Middle frontal gyrus (tissue), 1 donor: Measurements from ENCODE around the gene SRMS.
"Not testable (repeated sequence)": the region's sequence is repeated elsewhere in the genome, so short reads cannot be mapped to it uniquely, and the experiment has no call there.

Experiments used
- DNase-seq: peaks from one replicate; pipeline ENCODE4 v3.0.0-alpha.2; 2015; ENCODE audit warnings: low spot score; ENCODE audit errors: extremely low spot score

Gene SRMS

DNA sequence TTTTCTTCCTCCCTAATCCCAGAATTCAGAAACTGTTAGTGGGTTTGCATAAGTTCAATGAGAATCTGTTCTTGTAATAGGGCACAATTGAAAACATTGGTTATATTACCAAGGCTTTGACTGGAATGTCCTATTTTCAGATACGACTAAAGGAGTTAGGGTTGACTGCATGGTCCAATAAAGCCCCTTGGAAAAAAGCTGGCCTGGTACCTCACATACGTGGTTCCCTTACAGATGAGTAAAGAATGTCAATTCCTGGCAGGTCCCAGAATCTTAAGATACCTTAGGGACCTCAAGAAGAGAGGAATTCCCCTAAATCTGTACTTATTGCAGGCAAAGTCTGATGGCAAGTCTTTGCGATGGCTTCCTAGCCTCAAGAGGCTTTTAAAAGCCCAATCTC lies 22.4 kb downstream of the SRMS start:
- DNase-seq = no peak

DNA sequence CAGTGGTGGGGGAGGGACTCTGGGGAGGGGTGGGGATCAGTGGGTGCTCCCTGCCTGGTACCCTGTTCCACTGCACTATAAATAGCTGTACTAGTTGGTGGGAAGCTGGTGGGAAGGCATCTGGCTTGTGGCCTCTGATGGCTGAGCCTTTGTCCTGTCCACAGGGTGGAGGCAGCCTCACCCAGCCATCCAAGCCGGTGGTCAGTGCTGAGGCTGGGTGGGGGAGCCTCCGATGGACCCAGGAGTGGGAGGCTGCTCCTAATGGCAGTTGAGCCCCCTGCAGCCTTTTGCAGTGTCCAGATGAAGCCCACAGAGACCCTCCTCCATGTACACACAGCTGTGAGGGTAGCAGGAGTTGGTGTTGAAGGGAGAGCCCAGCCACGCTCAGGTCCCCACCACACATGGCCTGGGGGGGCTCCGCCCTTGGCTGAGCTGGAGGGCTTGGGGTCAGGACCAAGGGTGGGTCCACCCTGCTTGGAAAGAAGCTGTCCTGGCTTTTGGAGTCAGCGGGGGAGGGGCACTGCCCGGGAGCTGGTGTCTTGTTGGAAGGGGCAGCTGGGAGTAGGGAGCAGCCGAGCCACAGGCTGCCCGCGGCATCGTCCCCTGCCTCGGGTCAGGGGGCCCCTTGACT lies 24.5 kb downstream of the SRMS start:
- no peak for DNase-seq

DNA sequence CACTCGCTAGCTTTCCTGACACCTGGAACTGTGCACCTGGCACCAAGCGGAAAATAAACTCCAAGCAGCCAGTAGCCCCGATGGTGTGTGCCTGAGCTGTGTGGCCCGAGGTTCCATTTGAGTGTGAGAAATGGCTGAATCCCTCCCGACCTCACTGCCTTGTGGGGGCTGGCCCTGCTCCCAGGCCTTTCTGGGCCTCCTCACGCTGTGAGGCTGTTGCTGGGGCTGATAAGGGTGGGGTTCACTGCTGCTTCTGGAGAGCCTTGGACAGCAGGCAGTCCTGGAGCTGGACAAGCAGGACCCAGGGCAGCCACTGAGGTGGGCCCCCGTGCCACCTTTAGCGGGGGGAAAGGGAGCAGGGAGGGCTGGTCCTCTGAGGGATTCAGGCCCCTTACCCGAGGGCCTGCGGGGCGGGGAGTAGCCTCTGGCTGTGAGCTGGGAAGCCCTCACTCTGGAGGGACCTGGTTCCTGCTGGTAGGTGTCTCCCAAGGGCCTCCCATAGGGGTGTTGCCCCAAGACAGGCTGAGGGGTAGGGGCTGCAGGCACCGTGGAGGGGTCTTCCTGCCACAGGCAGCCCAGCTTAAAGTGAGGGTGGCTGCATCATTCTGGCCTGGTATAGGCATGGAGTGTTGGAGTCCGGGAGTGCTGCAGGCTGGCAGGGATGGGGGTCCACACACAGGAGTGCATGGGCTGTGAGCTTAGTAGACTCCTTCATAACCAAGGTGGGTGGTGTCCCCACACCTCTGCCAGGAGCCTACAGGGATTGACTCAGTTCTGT lies 25.3 kb downstream of the SRMS start:
- no peak for DNase-seq

DNA sequence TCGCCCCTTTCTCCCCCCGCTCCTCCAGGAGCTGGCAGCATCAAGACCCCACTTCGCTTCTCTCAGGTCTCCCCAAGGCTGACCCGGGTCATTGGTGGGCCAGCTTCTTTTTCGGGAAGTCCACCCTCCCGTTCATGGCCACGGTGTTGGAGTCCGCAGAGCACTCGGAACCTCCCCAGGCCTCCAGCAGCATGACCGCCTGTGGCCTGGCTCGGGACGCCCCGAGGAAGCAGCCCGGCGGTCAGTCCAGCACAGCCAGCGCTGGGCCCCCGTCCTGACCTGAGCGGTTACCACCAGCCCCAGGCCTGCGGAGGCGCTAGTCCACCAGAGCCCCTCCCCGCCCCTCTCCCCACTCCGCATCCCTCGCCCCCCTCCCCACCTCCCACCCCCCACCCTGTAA lies 25.9 kb downstream of the SRMS start:
- no peak for DNase-seq

DNA sequence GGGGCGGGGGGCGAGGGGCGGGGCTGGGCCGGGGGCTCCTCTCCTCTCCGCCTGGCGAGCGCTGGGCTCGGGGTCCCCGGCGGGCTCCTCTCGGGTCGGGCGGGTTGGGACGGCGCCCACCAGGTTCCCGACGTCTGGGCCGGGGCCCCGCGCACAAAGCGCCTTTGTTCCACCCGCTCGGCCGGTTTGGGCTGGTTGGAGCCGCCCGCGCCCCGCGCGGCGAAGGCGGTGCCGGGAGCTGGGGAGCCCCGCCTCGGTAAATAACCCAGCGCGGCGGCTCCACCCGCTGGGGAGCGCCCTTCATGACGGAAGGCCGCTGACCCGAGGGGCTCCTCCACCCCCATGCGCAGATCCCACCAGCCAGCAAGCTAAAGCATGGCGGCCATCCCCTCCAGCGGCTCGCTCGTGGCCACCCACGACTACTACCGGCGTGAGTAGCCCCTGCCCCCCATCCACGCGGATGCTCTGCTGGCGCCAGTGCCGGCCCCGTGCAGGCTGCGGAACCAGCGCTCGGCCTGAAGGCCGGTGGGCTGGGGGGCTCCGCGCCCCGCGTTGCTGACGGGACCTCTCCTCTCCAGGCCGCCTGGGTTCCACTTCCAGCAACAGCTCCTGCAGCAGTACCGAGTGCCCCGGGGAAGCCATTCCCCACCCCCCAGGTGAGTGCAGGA lies 26.5 kb downstream of the SRMS start:
- DNase-seq = peak; percentile 49

DNA sequence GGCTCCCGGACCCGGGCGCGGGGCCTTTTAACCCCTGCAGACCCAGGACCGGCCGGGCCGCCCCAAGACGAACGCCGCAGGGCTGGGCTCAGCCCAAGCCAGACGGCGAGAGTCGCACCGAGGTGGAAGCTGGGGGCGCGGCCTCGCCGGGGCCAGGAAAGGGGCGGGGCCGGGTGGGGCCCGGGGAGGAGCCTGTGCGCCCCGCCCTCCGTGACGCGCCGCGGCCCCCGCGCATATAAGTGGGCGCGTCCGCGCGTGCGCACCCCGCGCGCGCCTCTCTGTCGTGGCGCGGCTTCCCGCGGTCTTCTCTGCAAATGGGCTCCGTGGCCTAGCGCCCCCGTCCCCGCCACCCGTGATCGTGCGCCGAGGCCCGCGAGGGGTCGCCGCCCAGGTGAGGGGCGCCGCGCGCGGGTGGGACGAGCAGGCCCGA lies 27.0 kb downstream of the SRMS start, which contains the start of gene PPDPF:
Gene PPDPF, plus strand, starts transcription at position 262 of the 430 bp plus-strand sequence. CDS start 544 bp downstream, outside the sequence.
- DNase-seq = peak; percentile 71

DNA sequence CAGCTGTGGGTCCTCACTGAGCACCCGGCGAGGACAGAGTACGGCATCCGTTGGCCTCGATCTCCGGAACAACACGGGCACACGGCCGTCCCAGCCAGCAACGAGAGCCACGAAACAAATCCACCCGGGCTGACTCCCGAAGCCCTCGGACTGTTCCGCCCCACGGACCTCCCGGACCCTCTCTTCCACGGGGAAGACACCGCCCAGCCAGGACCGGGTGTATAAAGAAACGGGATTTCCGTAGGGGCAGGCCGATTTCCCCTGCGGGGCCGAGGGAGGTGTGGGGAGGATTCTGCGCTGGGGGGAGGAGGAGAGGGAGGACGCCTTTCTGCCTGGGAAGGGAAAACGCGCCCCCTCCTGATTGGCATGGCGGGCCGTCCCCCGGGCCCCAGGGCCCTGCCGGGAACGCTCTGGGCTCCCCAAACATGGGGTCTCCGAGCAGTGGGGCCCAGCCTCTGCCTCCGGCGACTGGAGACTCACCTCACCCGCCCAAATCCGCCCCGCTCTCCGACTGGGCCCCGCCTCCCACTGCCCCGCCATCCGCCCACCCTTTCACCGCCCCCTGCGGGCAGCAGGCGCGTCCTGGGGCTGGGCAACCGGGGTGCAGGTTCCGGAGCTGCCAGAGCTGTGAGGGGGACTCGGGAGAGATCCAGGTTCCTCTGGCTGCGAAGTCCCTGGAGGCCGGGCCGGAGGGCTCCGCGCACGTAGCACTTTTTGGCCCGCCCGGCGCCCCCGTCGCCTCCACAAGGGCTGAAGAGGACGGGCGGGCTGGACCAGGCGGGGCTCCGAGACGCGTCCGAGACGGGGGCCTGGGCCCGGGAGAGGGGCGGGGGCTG lies 27.7 kb downstream of the SRMS start:
- DNase-seq = no peak

DNA sequence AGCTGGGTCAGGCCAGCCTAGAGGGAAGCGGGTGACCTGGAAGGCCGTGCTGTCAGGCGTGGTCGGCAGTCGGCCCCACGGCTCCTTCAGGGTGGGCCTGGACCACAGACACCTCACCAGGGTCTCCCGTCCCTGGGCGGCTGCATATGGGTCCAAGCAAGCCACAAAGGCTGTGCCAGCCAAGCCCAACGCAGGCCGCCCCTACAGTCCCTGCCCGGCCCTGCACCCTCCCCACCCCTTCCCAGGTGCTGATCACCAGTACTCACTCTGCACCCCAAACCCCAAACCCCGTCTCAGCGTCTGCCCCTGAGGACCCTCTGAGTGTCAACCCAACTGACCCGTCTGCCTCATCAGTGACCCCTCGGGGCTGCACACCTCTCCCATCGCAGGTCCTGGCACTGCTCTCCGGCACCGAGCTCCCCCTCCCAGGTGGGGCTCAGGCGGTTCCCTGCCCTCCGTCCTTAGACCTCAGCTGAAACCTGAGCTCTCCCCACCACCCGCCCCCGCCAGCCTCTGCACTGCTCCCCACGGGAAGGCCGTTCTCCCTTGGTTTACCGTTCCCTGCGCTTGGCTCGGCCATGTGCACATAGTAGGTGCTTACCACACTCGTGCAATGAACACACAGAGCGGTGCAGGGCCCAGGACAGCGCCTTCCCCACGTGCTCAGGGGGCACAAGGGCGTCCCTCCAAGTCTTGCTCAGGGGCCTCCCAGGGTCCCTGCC lies 28.4 kb downstream of the SRMS start:
- no peak for DNase-seq

DNA sequence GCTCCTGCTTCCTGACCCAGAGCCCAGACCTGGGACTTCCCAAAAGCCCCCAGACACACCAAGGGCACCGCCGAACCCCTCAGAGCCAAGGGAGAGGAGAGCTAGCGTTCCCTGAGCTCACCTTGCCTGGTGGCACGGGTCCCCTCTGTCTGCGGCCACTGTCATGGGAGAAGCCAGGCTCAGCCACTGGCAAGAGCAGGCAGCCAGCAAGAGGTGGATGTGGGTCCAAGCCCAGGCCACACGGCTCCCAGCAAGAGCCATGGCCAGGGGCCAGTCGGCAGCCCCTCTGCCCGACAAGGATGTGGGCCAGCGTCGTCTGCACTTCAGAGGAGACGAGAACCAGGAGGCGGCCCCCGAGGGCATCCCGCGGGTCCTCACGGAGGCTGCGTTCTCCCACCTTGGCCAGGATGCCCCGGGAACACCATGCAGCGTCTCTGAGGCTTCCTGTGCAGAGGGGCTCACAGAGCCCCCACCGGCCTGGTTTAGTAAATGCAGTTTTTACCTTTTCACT lies 29.1 kb downstream of the SRMS start:
- DNase-seq = no peak

DNA sequence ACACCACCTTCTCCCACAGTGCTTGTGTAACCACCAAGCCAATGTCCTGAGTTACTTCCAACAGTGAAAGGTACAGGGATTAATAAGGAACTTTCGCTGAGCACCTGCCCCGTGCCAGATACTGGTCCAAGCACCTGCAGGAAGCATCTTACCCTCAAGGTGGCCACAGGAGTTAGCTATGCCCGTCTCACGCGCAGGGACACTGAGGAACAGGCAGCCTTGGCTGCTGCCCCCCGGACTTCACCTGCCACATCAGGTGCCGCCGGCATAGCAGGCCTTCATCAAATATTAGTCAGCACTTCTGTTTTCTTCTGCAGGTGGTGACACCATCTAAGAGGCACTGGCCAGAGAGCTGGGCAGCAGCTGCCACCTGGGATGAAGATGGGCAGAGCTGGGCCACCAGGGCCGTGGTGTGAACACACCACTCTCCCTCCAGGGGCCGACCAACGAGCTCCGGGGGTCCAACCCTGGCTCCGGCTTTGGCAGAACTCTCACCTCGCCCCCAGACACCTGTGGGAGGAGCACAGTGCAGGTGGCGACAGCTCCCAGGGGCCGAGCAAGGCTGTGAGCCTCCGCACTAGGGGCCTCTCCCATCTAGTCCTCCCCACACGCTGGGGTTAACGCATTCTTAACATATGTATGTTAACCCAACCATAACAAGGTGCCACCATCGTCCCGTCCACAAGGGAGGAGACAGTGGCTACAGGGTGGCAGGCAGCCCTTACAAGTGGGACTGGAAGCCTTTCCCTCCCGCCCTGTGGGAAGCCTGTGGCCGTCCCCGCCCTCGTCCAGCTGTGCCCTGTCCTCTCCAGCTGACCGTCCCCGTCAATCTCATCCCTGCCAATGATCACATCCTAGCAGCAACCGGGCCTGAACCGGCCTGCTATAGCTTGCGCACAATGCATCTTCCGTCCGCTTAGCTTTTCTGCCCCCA lies 29.9 kb downstream of the SRMS start:
- no peak for DNase-seq

DNA sequence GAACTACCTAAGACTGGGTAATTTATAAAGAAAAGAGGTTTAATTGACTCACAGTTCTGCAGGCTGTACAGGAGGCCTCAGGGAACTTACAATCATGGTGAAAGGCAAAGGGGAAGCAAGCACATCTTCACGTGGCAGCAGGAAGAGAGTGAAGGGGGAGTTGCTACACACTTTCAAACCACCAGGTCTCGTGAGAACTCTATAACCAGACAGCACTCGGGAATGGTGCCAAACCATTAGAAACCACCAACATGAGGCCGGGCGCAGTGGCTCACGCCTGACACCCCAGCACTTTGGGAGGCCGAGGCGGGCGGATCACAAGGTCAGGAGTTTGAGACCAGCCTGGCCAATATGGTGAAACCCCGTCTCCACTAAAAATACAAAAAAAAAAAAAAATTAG lies 33.0 kb downstream of the SRMS start:
- not testable (repeated sequence) for DNase-seq

DNA sequence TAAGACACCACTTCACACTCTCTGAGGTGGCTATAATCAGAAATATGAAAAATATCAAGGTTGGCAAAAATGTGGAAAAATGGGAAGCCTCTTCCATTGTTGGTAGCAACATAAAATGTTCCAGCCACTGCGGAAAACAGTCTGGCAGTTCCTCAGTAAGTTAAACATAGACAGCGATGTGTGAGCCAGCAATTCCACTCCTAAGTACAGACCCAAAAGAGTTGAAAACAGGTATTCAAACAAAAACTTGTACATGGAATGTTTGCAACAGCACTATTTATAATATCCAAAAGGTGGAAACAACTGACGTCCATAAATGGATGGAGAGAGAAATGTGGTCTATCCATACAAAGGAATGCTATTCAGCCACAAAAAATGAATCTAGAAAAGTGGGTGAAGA lies 34.3 kb downstream of the SRMS start:
- no peak for DNase-seq

DNA sequence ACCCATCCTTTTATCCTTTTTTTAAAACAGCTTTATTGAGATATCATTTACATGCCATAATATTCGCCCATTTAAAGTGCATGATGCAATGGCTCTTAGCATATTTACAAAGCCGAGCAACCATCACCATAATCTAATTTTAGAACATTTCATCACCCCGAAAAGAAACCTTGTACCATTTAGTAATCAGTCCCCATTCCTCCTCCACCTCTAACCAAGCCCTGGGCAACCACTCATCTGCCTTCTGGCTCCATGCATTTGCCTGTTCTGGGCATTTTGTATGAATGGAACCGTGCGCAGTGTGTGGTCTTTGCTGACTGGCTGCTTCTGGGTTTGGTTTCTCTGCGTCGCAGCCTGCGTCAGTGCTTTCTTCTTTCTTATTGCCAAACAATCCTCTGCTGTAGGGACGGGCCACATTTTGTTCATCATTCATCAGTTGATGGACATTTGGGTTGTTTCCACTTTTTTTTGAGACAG lies 38.4 kb downstream of the SRMS start:
- DNase-seq = no peak

DNA sequence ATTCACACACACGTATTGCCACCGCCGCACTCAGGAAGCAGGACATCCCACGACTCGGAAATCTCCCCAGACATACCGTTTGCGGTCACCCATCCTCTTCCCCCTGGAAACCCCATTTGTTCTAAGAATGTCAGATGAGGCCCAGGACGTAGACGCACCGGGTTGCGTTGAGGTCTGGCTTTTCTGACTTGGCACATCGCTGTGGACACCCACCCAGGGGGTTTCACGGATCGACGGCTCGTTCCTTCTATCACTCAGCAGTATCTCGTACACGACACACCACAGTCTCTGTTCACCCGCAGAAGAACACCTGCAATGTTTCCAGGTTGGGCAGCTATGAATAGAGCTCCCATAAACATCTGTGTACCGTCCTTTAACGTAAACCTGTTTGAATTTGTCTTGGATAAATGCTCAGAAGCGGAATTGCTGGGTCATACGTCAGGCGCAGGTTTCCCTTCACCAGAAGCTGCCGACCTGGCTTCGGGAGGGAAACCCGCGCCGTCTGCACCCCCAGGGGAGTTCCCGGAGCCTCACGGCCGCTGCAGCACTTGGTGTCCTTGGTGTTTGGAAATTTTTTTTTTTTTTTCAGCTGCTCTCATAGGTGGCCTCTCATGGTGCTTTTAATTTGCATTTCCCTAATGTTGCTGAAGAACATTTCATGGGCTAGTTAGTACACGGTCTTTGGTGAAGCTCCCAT lies 39.3 kb downstream of the SRMS start:
- DNase-seq = no peak

DNA sequence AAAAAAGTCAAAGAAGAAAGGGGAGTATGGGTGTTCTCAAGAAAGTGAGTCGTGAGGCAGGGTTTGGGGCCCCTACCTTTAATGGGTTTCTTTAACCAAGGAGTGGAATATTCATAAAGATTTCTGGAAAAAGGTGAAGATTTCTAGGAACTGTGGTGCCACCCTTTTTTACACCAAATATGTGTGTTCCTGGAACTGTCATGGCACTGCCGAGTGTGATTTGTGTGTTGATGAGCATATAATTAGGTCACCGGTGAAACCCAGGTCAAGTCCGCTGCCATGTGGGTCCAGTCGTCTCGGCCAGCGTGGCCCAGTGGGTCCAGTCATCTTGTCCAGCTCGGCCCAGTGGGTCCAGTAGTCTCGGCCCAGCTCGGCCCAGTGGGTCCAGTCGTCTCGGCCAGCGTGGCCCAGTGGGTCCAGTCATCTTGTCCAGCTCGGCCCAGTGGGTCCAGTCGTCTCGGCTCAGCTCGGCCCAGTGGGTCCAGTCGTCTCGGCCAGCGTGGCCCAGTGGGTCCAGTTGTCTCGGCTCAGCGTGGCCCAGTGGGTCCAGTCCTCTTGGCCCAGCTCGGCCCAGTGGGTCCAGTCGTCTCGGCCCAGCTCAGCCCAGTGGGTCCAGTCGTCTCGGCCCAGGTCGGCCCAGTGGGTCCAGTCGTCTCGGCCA lies 40.3 kb downstream of the SRMS start:
- DNase-seq = no peak

DNA sequence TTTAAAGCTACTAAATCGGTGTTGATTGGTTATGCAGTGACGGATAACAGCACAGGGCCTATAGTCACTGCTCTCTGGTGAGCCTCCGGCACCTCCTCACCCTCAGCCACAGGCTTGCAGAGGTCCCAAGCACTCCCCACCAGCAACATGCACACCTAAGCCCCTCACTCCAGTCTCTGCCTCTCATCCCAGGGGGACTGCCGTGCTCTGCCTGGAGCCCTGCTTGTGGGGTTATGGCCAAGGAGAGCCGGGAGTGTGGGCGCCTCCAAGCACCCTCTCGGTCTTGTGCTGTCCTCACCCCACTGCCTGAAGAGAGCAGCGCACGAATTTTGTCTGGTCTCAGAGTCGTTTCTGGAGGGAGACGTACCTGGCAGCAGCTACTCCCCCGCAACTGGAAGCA lies 41.8 kb downstream of the SRMS start:
- DNase-seq = no peak

DNA sequence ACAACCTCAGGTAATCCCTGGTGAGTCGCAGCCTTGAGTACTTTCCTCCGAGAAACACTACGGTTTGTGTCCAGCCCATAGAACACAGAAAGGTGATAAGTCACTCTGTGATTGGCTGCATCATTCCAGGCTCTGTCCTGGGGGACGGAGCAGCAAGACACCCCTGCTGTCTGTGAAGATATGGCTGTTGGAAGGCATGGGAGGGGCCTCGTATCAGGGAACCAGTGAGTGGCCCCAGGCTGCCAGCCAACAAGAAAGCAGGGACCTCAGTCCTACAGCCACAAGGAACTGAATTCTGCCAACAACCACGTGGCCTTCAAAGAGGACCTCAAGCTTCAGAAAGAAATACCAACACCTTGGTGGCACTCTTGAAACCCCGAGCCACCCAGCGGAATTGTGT lies 42.3 kb downstream of the SRMS start:
- no peak for DNase-seq

DNA sequence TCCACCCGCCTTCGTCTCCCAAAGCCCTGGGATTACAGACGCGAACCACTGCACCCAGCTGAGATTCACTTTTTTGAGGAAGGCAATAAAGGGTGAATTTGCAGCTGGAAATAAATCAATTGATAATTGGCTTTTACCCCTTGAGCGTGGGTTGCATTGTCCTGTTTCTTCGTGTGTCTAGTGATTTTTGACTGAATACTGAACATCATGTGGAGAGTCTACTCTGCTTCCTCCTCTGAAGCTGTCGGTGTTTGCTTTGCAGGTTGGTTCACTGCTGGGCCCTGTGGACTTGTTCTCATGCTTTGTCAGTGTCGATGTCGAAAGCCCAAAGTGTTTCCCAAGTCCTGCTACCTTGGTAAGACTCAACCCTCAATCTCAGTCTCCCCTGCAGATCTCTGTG lies 42.9 kb downstream of the SRMS start:
- no peak for DNase-seq
